Measurements from ENCODE around the gene MZT2B.
"Not testable (repeated sequence)": the region's sequence is repeated elsewhere in the genome, so short reads cannot be mapped to it uniquely, and the experiment has no call there.

MZT2B gene

DNA sequence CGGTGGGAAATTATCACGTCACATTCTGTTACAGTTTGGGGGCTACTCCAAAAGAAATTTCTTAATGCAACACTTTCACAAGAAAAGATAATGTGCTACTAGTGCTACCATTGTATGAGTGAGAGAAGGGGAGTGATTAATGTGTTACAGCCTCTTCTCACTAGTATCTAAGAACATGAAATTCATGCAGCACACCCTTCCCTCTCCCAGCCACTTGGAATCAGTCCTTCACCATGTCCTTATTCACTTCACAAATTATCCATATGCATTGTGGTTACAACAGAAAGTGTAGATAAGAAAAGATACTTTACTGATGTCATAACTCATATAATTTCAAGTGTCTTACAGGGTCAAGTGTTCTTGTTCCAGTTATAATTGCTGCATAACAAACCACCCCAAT is 37.1 kb downstream of the MZT2B start:
- not testable (repeated sequence) for DNase-seq (ENCODE audit: low read depth)

DNA sequence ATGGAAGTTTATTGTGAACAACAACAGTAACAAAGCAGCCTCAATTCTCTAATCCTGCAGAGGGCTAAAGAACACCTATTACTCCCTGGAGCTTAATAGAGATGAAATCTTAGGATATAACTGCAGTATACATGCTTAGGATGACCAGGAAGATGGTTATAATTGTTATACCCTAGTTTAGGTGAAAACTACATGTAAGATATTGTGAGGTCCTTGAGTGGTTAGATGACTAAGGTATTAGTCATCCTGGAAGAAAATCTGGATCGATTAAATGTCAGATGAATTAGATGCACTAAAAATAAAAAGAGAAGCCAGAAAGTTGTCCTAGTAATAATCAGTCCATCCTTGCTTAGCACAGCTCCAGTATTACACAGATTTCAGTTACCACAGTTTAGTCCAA is 38.4 kb downstream of the MZT2B start:
- not testable (repeated sequence) for DNase-seq (ENCODE audit: low read depth)

DNA sequence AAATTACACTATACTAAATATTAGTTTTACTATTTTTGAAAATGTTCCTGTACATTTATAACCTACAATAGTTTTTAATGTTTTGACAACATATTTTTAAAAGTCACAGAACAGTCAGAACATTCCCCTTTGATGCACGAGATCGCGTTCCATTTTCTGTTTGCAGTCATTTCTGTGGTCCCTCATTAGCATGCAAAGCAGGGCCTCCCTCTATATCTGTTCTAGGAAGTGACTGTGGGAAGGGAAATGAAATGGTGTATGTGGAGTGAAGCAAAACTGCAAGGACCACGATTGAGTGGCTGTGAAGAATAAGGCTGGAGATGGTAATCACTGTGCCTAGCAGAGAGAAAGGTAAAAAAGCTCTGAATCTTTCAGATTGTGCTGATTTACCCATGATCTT is 40.5 kb downstream of the MZT2B start:
- not testable (repeated sequence) for DNase-seq (ENCODE audit: low read depth)

DNA sequence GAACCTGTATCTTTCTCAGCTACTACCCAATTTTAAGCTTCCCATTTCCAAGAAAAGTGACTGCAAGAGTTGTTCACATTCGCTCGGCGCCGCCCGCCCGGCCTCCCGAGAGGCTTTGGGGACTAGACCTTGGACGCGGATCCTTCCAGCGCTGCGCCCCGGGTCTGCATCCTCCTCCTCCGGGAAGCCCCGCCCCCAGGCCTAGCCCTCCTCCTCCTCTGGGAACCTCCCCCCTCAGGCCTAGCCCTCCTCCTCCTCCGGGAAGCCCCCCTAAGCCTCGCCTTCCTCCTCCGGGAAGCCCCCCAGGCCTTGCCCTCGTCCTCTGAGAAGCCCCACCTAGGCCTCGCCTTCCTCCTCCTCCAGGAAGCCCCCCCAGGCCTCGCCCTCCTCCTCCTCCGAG is 45.9 kb downstream of the MZT2B start:
- not testable (repeated sequence) for DNase-seq (ENCODE audit: low read depth)

- not testable (repeated sequence) for DNase-seq (ENCODE audit: low read depth)
Observed at GRCh38 chr2:130228467-130229160, 46.6 kb downstream of the MZT2B start.

GRCh38 chr2:130229161-130229510 is 47.1 kb downstream of the MZT2B start:
- DNase-seq (ENCODE audit: low read depth): not testable (repeated sequence)

GRCh38 chr2:130230376-130230775 is 48.3 kb downstream of the MZT2B start:
- DNase-seq (ENCODE audit: low read depth): not testable (repeated sequence)

- DNase-seq (ENCODE audit: low read depth): not testable (repeated sequence)
Observed at GRCh38 chr2:130230907-130231306, 48.8 kb downstream of the MZT2B start.

DNA sequence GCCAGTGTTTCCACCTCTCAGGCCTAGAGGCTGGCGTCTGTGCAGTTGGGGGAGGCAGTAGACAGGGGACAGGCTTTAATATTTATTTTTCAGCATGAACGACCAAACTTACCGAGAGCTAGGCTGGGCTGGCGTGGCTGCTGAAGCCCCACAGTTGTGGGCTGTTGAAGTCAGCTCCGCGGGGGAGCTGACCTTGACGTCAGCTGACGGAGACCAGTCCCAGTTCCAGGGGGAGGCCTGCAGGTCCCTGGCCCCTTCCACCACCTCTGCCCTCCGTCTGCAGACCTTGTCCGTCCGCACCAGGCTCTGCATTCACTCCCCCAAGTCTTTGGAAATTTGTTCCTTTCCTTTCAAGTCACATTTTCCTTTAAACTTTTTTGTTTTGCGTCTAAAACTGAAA is 49.6 kb downstream of the MZT2B start:
- no peak for DNase-seq (ENCODE audit: low read depth)

DNA sequence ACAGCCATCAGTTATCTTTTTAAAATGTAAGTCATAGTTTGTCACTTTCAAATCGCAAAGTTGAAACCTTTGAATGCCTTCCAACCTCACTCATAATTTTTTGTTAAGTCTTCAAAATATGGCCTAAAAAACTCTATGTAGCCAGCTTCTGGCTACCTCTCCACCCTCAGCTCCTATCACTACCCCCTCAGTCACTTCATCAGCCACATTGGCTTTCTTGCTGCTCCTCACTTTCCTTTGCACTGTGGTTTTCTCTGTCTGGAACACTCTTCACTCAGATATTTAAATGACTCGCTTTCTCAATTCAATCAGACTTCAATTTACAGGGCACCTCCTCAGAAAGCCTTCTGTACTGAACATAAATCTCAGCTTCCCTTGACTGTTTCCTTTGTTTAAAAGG is 51.0 kb downstream of the MZT2B start:
- not testable (repeated sequence) for DNase-seq (ENCODE audit: low read depth)

DNA sequence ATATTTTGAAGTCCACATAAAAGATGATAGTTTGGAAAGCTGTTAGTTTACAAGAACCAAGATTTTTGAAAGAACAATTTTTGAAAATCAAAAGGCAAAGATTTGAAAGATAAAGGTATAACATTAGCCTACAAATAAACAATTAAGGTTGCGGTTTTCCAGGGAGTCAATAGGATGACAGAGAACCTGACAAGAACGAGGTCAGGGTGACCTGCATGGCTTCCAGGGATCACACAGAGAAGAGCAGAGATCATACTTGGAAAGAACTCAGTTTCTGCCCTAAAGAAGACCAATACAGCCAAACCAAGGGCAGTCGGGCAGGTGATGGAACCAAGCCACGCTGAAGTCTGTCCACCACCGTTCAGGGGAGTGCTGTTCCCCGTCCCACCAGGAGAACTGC is 57.5 kb downstream of the MZT2B start:
- DNase-seq (ENCODE audit: low read depth): not testable (repeated sequence)
